GM18499 (cell line): Measurements from ENCODE around the gene CCDC85B.
"Not testable (repeated sequence)": the region's sequence is repeated elsewhere in the genome, so short reads cannot be mapped to it uniquely, and the experiment has no call there.

Source experiments
- ATAC-seq: cut with Tn5 transposase; IDR thresholded peaks from one replicate; pipeline ENCODE4 v1.9.1; 2021; ENCODE audit warnings: moderate number of reproducible peaks; ENCODE audit not compliant: insufficient read depth, unreplicated experiment

CCDC85B gene

GRCh38 chr11:65884716-65885092 is 5.8 kb upstream of the CCDC85B start:
- ATAC-seq, result no peak

- ATAC-seq, result no peak
Observed at GRCh38 chr11:65885231-65885630, 5.2 kb upstream of the CCDC85B start.

DNA sequence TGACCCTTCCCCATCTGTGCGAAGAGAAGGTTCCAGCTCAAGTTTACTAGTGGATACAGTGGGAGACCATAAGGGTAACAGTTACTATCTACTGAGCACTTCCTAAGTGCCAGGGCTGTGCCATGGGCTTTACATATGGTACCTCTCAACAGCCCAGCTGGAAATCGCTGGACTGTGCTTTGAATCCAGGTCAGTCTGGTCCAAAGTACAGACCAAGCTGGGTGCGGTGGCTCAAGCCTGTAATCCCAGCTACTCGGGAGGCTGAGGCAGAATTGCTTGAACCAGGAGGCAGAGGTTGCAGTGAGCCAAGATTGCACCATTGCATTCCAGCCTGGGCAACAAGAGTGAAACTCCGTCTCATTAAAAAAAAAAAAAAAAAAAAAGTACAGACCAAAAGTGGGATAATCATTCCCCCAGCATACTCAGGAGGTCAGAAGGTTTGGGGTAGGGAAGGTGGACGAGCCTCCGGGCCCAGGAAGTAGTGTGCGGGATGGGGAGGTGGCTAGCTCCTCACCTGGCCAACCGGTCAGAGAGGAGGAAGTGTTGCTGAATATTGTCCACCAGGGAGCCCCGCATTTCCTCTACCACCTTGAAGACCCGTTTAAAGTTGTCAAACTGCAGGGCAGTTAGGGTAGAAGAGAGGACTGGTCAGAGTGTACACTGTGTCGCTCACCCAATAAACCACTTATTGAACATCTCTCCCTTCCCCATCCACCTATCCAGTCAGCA is 4.5 kb upstream of the CCDC85B start:
- no peak for ATAC-seq

DNA sequence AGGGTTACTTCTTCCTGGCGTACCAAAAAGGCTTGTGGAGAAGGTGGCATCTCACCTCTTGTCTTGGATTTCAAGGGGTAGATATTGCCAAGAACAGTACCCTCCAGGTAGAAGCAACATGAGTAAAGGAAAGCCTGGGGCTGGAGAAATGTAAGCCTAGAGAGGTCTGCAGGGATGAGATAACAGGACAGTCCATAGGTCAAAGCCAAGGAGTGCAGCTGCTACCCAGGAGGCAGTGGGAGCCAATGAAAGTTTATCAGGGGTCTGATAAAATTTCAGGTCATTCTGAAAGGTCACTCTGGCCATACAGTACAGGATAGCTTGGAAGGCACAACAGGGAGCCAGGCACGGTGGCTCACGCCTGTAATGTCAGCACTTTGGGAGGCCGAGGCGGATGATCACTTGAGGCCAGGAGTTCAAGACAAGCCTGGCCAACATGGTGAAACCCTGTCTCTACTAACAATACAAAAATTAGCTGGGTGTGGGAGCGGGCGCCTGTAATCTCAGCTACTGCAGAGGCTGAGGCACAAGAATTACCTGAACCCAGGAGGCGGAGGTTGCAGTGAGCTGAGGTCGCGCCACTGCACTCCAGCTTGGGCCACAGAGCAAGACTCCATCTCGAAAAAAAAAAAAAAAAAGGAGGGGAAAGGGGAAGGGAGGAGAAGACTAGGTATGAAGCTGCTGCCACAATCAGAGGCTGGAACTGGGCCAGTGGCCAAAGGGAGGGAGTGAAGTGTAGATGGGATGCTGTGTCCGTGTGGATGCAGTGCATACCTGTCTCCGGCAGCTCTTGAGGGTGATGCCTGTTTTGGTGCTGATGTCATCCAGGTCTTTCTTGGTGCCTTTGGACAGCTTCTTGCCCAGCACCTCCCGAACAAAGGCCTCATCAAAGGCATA is 3.4 kb upstream of the CCDC85B start:
- no peak for ATAC-seq

DNA sequence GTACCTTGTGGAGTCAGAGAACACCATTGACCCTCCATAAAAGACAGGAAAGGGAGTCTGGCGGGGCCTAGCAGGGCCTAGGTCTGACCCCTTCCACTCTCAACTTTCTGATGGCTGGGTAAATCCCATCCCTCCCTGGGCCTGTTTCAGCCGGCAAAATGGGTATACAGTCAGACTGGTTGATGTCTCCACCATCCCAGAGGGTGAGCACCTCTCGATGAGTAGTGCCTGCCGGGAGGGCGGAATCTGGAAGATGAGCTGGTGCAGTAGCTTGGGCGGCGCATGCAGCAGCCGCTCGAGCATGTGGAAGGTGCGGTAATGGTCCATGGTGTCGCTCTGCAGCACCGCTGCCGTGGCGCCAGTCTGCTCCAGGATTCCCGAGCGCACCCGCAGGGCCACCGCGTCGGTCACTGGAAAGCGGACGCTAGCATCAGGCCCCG is 2.7 kb upstream of the CCDC85B start:
- no peak for ATAC-seq

DNA sequence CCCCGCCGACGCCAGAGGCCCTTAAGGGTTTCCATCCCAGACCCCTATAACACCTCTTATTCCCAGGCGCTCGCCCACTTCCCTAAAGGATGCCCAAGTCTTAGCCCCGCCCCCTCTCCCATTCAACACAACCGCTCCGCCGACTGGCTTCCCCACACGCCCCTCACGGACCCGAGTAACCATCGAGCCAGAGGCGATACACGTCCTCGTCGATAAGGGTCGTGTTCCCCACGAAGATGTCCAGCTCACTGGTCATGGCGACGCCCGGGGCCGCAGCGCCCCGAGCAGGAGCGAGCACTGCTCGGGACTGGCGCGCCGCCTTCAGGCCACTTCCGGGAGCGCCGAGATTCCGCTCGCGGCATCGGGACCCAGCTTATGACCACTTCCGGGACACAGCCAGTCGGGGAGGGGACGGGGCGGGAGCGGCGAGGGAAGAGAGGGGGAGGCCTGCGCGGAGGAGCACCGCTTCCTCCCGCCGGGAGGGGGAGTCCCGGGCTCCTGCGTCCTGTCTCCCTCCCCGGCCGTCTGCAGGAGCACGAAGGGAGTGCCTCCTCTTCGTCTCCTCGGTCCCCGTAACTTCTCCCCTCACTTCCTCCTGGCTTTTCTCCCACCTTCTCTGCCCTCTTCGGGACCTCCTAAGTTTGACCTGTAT is 2.2 kb upstream of the CCDC85B start, which contains the start of gene FIBP:
Gene FIBP, minus strand, starts transcription at position 309 of the 652 bp plus-strand sequence. Its CDS starts 53 bp downstream, at position 256.
- ATAC-seq, result no peak

- no peak for ATAC-seq
Observed at GRCh38 chr11:65891219-65892136, 1.0 kb downstream of the CCDC85B start.

DNA sequence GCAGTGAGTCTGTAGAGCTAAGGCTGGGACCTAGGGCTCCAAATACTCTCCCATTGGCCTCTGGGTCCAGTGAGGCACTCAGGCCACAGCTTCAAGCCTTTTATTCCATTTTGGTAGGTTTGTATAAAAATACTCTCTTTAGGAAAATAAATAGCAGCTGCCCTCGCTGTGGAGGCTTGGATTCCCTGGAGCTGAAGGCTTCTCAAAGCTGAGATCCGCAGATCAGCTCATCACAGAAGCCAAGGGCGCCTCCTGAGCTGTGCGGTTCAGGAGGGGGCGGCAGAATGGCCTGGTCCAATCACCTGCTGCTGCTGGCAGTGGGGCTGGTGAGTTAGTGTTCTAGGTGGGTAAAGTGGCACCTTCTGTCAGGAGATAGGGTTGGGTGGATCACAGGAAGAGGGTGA is 1.7 kb downstream of the CCDC85B start:
- not testable (repeated sequence) for ATAC-seq

DNA sequence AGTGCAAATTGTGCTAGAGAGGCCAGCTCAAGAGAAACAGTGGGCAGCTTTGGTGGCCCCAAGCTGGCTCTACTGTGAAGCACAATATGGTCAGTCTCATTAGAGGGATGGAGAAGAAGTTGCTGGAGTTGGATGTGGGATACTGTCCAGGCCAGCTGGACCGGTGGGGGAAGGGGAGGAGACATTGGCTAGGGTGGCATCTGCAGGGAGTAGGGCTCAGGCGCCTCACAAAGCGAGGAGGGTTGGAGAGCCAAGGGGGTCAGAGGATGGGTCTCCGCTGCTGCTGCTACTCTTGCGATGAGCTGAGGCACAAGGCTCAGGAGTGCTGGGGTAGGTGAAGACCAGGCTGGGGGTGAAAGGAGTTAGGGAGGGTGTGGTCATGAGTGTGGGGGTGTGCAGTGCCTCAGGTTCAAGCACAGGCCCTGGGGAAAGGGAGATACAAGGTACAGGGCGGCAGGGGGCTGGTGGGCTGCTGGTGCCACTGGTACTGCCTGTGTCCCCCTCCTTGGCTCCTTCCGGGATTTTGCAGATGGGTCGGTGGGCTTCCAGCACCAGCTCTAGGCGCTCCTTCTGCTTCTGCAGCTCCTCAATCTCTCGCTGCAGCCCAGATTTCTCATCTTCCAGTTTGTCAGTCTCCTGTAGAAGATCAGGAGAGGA is 2.3 kb downstream of the CCDC85B start:
- ATAC-seq, result no peak

- no peak for ATAC-seq
Observed at GRCh38 chr11:65894034-65894591, 3.6 kb downstream of the CCDC85B start.

DNA sequence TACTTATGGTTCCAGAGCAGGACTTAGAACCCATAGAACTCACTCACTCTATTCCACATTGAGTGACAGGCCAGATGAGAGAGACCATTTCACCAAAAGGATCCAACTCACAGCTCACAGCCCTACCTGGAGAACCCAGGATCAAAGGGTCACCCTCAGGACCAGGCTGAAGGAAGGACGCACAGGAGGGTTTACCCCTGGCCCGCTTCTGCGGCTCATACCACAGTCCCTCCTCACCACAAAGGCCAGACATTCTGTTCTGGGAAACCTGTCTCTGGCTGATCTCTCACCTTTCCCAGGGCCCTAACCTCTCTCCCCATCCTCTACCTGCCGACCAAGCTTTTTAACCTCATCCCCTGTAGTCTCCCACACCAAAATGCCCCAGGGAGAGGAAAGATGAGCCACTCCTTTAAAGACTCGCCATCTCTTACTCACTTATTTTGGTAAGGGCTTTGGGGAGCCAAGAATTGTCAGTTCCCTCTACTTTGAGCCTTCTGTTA is 5.1 kb downstream of the CCDC85B start:
- ATAC-seq, result no peak

- no peak for ATAC-seq
Observed at GRCh38 chr11:65896034-65896999, 5.8 kb downstream of the CCDC85B start.

DNA sequence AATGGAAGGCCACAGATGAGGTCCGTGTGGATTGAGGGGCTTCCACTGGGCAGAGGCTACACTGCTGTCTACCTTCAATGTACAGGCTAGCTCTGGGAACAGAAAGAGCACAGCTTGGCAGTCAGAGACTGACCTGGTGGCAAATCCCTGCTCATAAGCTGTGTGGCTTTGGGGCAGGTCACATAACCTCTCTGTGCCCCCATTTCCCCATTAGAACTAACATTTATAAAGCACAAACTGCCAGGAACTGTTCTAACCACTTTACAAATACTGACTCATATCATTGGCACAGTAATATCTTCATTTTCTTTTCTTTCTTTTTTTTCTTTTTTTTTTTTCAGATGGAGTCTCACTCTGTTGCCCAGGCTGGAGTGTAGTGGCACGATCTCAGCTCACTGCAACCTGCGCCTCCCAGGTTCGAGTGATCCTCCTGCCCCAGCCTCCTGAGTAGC is 6.6 kb downstream of the CCDC85B start:
- ATAC-seq, result no peak

- no peak for ATAC-seq
Observed at GRCh38 chr11:65898656-65899355, 8.3 kb downstream of the CCDC85B start.

- ATAC-seq, result no peak
Observed at GRCh38 chr11:65899356-65900124, 9.1 kb downstream of the CCDC85B start.
